HG03103 (cell line): ENCODE data around the gene XRCC1.

Experiments used
- ATAC-seq: cut with Tn5 transposase; IDR thresholded peaks from one replicate; pipeline ENCODE4 v1.9.1; 2021; ENCODE audit warnings: low read depth; ENCODE audit not compliant: unreplicated experiment

Gene XRCC1

DNA sequence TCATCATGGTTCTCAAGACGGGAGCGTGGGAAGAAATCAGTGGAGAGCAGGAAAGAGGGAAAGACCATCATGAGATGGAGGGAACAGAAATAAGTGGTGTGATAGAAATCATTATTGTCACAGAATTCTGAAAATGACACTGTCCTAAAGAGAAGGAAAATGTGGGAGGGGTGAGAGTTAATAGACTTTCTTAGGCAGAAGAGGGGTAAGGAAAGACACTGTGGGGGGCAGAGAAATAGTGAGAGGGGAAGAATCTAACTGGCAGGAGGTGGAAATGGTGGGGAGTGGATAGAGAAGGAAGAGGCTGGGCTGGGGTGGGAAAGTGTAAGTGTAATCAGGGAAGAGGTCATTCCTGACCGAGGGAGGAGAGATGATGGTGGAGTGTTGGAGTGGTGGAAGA lies 3.5 kb upstream of the XRCC1 start:
- ATAC-seq: no peak

DNA sequence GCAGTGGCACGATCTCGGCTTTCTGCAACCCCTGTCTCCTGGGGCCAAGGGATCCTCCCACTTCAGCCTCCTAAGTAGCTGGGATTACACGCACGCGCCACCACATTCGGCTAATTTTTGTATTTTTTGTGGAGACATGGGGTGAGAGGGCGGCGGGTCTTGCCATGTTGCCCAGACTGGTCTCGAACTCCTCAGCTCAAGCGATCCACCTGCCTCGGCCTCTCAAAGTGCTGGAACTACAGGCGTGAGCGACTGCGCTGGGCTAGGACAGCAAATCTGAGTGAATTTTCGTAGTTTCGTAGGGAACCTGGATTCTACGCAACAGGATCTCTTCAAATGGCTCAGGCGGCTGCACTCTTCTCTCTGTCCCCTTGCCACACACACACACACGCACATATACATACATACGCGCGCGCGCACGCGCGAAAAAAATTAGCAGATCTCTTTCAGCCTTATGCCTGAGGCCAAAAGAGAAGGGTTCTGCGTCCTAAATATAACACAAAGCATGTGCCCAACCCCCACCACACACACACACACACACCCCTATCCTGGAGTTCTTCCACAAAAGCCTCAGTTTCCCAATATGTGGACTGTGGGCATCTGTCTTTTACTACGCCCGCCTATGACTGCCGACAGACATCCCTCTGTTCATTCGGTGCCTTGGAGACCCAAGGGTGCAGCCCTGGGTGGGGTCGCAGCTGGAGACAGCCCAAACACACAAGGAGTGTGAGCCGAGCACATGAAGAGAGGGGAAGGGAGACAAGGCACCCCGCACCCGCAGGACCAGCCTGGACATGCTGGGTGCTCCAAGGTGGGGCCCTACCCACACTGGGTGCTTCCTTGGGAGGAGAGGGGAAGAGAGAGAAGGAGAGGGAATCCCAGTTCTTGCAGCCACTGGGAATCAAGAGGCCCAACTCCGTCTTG lies 890 bp upstream of the XRCC1 start:
- ATAC-seq: no peak

DNA sequence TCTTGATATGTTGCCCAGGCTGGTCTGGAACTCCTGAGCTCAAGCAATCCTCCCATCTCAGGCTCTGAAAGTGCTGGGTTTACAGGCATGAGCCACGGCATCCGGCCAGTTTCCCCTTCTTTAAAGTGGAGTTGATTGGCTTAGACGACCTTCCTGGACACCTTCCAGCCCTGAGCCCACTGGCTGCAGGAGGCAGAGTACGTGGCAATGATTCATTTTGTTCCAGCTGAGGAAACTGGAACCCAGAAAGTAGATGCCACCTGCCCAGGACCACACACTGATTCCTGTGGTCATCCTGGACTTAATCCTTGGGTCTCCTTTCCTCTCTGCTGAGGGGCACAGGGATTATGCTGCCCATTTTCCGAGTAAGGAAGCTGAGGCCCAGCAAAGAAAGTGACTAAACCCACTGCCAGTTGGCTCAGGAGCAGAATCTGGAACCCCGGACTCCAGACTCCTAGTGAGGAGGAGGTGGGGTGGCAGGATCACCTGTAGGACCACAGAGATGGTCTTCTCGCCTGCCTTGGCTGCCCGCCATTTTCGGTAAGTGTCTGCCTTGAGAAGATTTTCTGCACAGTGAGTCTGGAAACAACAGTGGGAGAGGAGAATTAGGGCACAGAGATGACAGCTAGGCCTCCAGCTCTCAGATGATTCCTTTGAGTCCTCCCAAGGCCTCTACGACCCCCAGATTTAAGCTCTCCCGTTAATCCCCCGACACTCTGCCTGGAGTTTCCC lies 737 bp downstream of the XRCC1 start:
- ATAC-seq: no peak

DNA sequence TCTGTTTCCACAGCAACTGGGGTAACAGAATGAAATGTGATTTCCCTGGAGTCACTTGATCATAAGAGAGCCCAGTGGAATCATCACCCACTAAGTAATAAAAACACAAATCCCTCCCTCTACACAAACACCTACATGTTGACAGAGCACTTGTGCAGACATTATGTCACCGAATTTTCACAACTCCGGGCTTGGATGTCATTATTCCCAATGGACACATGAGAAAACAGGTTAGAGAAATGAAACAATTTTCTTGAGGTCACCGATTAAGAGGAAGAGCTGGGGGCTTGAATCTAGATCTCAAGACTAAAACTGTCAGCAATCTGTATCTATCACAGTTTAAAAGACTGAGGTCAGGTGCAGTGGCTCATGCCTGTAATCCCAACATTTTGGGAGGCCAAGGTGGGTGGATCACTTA lies 3.1 kb downstream of the XRCC1 start:
- ATAC-seq: no peak

DNA sequence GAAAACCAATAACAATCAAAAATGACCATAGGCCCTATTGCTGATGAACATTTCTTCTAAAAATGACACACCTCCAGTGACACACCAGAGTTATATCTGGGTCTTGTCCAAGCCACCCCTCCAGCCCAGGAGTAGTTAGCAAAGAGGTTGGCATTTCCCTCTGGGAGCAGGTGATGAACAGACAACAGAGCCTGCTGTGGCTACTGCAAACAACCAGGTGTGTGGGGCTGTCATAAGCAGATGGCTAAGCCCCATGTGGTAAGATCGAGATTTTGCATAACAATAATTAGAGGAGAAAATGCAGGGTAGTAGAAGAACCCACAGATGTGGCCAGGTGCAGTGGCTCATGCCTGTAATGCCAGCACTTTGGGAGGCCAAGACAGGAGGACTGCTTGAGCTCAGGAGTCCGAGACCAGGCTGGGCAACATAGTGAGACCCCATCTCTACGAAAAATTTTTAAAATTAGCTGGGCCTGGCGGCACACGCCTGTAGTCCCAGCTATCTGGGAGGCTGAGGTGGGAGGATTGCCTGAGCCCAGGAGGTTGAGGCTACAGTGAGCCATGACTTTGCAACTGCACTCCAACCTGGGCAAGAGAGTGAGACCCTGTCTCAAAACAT lies 5.0 kb downstream of the XRCC1 start:
- no peak for ATAC-seq

DNA sequence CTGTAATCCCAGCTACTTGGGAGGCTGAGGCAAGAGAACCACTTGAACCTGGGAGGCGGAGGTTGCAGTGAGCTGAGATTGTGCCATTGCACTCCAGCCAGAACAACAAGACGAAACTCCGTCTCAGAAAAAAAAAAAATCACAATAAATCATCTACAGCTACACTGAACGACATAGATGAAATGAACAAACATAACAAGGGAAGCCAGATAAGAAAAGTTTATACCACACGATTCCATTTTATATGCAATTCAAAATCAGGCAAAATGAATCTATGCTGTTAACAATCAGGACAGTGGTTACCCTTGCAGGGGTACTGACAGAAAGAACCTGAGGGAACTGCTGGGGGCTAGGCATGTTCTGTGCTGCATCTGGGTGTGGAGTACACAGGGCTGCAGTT lies 5.7 kb downstream of the XRCC1 start:
- ATAC-seq: no peak

DNA sequence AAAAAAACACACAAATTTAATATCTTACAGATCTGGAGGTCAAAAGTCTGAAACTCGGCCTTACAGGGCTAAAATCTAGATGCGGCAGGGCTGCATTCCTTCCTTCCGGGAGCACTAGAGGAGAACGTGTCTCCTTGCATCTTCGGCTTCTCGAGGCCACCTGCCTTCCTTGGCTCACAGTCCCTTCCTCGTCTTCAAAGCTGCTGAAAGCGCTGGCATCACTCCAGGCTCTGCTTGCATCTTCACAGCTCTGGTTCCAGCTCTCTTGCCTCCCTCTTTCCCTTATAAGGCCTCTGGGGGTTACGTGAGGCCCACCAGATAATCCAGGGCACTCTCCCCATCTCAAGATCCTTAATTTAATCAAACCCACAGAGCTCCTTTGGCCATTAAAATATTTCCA lies 10.5 kb downstream of the XRCC1 start:
- ATAC-seq: no peak

DNA sequence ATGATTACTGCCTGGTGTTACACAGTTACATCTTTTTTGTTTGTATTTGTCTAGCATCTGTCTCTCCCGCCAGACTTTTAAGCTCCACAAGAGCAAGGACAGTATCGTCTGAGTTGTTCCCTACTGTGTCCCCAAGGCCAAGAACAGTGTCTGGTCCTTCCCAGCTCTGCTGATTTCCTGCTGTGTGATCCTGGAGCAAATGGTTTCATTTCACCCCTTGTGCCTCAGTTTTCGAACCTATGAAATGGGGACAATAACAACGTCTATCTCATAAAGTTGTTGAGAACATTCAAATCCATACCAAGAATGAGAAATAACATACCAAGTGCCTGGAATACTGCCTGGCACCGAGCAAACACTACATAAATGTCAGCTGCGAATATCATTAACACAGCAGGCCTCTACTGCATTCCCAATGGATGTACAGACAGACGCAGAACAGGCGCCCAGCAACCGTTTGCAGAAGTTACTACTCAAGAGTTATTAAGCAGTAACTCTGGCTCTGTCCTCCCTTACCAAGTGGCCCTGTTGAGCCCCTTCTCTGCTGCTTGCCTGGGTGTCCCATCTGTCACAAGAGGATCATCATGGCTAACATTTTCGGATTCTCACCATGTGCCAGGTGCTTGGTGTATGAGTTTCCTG lies 11.4 kb downstream of the XRCC1 start:
- ATAC-seq: no peak

DNA sequence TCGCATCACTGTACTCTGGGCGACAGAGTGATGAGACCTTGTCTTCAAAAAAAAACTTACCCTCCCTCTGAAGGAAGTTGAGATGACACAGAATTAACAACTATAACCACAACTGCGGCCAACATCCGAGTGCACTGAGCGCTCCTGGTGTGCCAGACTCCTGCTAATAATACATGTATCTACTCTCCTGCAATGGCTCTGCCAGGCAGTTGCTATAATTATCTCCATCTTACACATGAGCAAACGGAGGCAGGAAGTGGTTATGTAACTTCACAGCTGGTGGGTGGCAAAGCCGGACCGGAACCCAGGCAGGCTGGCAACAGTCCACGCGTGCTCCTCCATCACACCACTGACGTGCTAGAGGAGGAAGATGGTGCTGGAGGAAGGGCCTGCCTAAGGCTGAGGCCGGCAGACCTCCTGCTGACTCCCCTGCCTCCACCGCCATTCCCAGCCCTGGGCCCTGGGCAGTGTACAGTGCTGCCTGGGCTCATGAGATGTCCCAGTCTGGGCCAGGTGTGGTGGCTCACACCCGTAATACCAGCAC lies 12.6 kb downstream of the XRCC1 start:
- no peak for ATAC-seq

DNA sequence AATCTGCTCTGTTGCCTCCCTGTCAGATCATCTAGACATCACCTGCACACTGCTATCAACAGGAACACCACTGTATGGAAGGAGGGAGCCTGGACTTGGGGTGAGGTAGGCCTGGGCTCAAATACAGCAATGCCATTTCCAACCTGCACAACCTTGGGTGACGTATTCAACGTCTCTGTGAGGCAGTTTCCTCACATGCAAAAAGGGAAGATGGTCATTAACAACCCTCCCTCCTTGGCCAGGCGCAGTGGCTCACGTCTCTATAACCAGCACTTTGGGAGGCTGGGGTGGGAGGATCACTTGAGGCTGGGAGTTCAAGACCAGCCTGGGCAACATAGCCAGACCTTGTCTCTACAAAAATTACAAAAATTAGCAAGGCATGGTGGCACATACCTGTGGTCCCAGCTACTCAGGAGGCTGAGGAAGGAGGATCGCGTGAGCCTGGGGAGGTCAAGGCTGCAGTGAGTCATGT lies 13.1 kb downstream of the XRCC1 start:
- ATAC-seq: no peak

DNA sequence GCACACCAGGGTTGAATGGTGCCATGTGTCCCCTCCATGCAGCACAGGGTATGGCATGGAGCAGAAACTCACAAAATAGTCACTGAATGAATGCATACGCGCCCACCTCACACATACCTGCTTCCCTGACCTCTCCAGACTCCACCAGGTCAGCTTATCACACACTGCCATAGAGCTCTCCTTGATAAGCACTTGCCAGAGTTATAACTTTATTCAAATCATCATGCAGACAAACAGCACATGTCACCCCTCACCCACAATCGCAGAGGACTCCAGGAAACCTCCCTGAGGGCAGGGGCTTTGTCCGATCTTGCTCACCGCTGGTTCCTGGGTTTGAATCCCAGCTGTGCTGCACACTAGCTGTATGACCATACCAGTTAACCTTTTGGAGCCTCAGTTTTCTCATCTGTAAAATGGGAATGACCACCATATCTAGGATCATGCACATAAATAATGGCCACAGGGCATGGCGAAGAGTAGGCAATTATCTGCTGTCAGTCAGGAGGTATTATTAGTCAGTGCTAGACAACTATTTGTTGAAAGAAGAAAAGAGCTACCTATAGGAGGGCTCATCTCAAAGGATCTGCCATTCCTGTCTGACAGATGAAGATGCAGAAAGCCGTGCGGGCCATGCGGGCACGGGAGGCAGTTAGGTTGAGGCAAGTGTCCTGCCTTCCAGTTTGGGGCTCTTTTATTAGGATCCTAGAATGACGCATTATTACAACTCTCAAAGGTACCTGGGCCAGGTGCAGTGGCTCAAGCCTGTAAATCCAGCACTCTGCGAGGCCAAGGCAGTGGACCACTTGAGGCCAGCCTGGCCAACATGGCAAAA lies 14.0 kb downstream of the XRCC1 start:
- ATAC-seq: no peak

DNA sequence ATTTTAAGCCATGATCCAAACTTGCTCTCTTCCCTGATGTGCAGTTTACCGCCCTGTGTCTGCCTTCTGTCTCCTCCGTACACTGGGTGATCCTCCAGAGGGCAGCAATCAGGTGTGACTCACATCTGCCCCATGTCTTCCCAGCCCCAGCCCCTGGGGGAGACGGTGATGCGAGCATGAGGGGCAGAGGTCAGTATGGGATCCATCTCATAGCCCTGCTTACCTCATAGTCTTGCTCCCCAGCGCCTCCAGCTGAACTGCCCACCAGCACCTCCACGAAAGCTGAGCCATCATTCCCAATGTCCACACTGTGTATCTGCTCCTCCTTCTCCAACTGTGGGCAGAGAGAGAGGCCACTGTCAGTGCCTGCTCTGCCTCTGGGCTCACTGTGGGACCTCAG lies 14.6 kb downstream of the XRCC1 start:
- no peak for ATAC-seq

DNA sequence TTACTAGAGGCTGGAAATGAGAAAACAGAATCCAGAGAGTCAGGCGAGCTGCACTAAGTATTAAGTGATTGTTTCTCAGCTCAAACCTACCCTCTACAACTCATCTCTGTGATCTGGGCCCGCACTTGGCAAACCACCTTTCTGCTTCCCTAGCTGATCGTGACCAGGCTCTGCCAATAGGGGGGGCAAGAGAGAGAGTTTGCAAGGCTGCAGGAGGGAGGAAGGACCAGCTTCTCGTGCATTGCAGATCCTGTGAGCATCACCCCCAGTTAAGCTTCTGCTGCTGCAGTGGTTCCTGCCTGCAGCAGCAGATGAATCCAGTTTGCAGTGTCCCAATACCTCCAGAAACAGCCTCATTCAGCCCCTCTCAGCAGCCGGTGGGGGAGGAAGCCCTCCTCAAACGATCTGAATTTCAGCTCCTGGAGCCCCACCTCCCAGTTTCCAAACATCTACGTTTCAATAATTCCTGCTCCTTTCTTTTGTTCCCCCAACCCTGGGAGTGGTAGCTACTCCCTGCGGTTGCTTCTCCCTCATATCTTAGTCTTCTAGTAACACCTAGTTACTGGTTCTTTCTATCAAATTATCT lies 20.0 kb downstream of the XRCC1 start:
- no peak for ATAC-seq

DNA sequence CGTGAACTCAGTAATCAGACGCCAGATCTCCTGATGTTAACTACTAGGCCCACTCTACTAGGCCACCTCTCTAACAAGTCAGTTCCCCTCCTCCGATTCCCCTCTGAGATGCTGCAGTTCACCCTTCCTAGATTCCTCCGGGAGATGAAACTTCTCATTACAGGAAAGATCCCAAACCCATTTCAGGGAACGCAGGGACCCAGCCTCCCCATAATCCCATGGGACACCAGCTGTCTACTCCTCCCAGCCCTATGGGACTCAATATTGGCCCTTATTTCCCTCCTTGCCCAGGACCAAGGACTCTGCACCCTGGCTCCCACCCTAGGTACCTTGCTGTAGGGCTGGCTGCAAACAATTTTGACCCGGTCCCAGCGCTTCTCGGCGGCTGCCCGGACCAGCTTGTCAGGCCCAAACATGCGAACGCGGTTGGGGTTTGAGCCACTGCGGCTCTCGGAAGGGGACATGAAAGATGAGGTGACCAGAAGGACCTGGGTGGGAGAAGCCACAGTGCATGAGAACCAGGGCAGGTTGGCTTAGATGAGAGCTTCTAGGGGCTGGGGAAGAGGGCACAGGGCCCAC lies 20.9 kb downstream of the XRCC1 start:
- ATAC-seq: no peak

DNA sequence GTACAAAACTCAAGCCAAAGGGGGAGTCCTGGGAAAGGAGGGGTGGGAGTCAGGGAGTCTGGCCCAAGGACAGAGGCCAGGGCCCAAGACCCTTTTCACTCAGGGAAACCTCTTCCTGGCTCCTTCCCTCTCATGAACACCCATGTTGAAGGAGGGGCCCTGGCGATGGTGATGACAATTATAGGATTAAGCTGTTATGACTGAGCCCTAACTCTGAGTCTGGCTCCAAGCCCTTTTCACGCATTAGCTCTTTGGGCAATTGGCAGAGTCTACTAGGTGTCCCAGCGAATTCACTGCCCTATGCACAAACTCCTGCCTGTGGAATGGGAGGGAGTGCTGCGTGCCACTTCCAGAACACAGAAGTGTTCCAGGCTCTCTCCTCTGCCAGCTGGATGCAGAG lies 21.7 kb downstream of the XRCC1 start:
- ATAC-seq: no peak

DNA sequence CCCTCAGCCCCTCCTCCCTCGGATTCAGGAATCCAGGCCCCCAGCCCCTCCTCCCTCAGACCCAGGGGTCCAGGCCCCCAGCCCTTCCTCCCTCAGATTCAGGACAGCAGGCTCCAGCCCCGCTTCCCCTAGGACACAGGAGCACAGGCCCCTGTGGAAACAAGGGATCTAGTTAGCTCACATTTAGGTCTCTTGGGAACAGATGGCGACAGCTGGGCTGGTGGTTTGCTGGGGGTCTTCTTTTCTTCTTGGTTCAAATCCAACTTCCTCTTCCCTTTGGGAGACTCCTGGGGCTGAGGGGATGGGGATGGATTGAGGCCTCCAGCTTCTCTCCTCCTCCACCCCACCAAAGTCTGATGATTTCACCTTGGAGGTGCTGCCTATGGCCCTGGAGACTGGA lies 22.7 kb downstream of the XRCC1 start:
- ATAC-seq: no peak

DNA sequence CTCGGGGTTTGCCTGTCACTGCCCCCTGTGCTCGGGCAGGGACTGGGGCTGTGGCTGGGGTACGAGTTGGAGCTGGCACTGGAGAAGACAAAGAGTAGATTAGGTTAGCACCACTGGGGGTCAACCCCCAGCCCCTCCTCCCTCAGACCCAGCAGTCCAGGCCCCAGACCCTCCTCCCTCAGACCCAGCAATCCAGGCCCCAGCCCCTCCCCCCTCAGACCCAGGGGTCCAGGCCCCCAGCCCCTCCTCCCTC lies 23.2 kb downstream of the XRCC1 start:
- ATAC-seq: no peak

DNA sequence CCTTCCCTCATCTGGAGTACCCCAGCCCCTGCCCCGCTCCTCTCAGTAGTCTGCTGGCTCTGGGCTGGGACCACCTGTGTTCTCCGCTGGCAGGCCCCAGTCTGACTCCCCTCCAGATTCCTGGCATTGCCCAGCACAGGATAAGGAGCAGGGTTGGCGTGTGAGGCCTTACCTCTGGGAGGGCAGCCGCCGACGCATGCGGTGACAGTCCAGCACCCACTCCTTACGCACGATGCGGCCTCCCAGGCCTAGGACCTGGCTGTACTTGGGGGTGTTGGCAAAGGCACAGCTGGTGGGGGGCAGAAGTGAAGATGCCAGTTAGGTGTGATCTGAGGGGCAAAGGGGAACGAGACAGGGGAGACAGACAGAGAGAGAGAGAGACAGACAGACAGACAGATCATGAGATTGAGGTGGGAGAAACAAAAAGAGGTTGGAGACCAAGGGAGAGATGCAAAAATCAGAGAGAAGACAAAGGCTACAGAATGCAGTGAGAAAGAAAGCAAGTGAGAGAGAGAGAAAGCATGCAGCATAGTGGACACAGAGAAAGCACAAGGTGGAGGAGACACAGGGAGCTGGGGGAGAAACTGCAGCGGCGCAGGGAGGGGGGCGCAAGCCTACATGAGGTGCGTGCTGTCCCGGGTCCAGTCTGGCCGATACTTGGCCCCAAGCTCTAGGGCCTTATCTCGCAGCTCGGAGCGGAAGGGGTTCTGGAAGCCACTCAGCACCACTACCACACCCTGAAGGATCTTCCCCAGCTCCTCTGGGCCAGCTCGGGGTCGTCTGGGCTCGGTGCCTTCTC lies 23.7 kb downstream of the XRCC1 start:
- no peak for ATAC-seq

DNA sequence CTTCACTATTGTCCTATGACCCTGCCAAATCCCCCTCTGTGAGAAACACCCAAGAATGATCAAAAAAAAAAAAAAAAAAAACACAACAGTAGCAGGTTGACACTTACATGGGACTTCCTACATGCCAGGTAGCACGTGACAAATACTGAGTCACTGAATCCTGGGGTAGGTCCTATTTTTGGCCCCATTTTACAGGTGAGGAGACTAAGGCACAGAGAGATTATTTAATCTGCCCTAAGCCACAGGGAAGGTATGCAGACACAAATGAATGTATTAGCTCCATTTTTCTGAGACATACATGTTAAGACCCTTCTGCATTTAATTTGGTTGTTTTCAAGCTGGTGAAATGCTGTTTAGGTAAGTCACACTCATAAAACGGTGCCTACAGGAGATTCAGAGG lies 26.6 kb downstream of the XRCC1 start:
- no peak for ATAC-seq
